ENCODE results near the gene FHOD3. TPM values are rescaled to one million over a fixed set of nuclear protein-coding genes. Genes with fewer than 3 reads are reported as not detected.

The FHOD3 gene
- total and polyA plus RNA-seq, 2 of the 4 experiments (the other 2 are of a cell fraction), result 14.6 to 16.0 TPM

DNA sequence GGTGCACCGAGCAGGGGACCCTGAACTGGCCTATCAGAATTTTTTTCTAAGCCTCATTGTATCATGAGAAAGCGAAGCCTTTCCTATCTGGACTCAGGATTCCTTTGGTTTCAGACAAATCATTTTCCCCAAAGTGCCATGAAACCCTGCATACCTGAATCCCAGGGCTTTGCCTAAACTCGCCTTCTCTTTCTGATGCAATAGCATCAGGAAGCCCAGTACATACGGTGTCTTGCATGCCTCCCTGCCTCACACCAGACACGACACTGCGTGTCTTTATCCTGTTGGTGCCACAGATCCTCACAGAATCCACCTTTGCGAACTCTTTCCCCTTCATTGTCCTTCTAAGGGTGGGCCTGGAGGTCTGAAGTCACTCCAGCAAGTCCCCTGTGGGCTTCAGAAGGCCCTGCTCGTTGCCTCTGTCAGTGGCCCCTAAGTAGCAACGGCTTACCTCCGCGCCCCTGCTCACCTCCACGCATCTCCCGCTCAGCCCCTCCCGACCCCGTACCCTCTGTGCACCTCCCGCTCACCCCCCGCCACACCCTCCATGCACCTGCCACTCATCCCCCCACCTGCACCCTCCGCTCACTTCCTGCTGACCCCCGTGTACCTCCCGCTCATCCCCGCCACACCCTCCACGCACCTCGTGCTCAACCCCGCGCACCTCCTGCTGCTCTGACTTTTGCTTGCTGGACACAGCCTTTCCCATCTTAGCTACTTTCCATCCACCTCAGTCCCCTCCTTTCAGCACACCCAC is 447.9 kb downstream of the FHOD3 start:
- no peak overlapping the region for H2AFZ ChIP-seq (replicated peaks; ENCODE audit: low read length, poor library complexity)
- BruUV-seq (replicated peaks), result no TSS peak
- no peak overlapping the region for H4K5ac ChIP-seq (ENCODE audit: low read depth, low read length)
- no peak overlapping the region for H3K23ac ChIP-seq (ENCODE audit: low read depth, low read length)
- peaks cover 4% of the 10 kb centered on the region; the same call in 1 of the 2 replicates for H3K9me1 ChIP-seq (ENCODE audit: insufficient read depth, low read length)
- WGBS, 2 experiments (ENCODE audit: extremely low coverage in 2 of 2, insufficient read length in 1 of 2), result 88% methylated on average over 13 of the region's 25 CpGs; no CpG with 5 or more reads in 1 of the 2 experiments
- no peak overlapping the region for H3K4me2 ChIP-seq (ENCODE audit: low read depth, low read length)
- no peak overlapping the region for H3K9ac ChIP-seq (ENCODE audit: low read depth, low read length)
- H2BK15ac ChIP-seq (ENCODE audit: low read depth, low read length), result no peak overlapping the region
- H3K36me3 ChIP-seq (ENCODE audit: control insufficient read depth, insufficient read depth, low read length), result peaks cover 2% of the 10 kb centered on the region; the same call in 1 of the 2 replicates
- H3K56ac ChIP-seq (ENCODE audit: extremely low read depth, insufficient read depth, low read length), result no peak overlapping the region
- H3K9me3 ChIP-seq (ENCODE audit: control insufficient read depth, insufficient read depth, low read length), result no peaks in the 10 kb centered on the region
- no peak overlapping the region for H3K4ac ChIP-seq (ENCODE audit: low read depth, low read length)
- no peak overlapping the region for H2AK5ac ChIP-seq (ENCODE audit: low read depth, low read length)
- POLR2A ChIA-PET (ENCODE audit: unreplicated experiment), result no interaction called here
- no peak overlapping the region for H4K8ac ChIP-seq (ENCODE audit: low read depth in 2 of 2, low read length in 2 of 2)
- no peak for ATAC-seq (ENCODE audit: low read depth)
- no peak for TF ChIP-seq SMC3 (IDR thresholded peaks at IDR 0.05; ENCODE audit: low read depth, low read length)
- TF ChIP-seq RAD21 (IDR thresholded peaks at IDR 0.05; ENCODE audit: low read length), result no peak
- no peak for TF ChIP-seq NFE2L2 (IDR thresholded peaks at IDR 0.05; ENCODE audit: low read depth, low read length)
- TF ChIP-seq FOS (IDR thresholded peaks at IDR 0.05; ENCODE audit: low read depth, low read length), result no peak
- TF ChIP-seq, protein P1, sequence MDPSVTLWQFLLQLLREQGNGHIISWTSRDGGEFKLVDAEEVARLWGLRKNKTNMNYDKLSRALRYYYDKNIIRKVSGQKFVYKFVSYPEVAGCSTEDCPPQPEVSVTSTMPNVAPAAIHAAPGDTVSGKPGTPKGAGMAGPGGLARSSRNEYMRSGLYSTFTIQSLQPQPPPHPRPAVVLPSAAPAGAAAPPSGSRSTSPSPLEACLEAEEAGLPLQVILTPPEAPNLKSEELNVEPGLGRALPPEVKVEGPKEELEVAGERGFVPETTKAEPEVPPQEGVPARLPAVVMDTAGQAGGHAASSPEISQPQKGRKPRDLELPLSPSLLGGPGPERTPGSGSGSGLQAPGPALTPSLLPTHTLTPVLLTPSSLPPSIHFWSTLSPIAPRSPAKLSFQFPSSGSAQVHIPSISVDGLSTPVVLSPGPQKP (IDR thresholded peaks at IDR 0.05; ENCODE audit: borderline replicate concordance, low read depth, low read length), result no peak
- TF ChIP-seq MAFK (IDR thresholded peaks at IDR 0.05; ENCODE audit: low read depth, low read length), result no peak
- TF ChIP-seq CHD1 (IDR thresholded peaks at IDR 0.05; ENCODE audit: low read depth, low read length), result no peak
- TF ChIP-seq MAZ (IDR thresholded peaks at IDR 0.05; ENCODE audit: borderline replicate concordance, low read depth, low read length), result no peak
- no peak for TF ChIP-seq POLR2A (IDR thresholded peaks at IDR 0.05; ENCODE audit: low read depth, low read length)
- TF ChIP-seq CEBPB (IDR thresholded peaks at IDR 0.05; ENCODE audit: low read depth, low read length), result no peak
- TF ChIP-seq, protein P2, sequence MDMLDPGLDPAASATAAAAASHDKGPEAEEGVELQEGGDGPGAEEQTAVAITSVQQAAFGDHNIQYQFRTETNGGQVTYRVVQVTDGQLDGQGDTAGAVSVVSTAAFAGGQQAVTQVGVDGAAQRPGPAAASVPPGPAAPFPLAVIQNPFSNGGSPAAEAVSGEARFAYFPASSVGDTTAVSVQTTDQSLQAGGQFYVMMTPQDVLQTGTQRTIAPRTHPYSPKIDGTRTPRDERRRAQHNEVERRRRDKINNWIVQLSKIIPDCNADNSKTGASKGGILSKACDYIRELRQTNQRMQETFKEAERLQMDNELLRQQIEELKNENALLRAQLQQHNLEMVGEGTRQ (IDR thresholded peaks at IDR 0.05; ENCODE audit: low read depth, low read length), result no peak
- no peak for TF ChIP-seq BHLHE40 (IDR thresholded peaks at IDR 0.05; ENCODE audit: low read depth, low read length)
- H3K4me3 ChIP-seq (ENCODE audit: insufficient read depth, low read depth, low read length), result no peak overlapping the region
- in situ Hi-C loops (cut with MboI; ENCODE audit: low sequenced_read_pairs) (no loop called here), intact Hi-C loops (cut with micrococcal nuclease) (no loop called here), dilution Hi-C loops (cut with HindIII; ENCODE audit: low sequenced_read_pairs, unreplicated experiment) (no loop called here)
- no peaks in the 10 kb centered on the region for H4K20me1 ChIP-seq (ENCODE audit: insufficient read depth, low read length)
- H3K4me1 ChIP-seq (ENCODE audit: control insufficient read depth, insufficient read depth, low read length), result no peaks in the 10 kb centered on the region; the same call in 1 of the 2 replicates
- no peak for DNase-seq
- no peak overlapping the region for H3K27ac ChIP-seq (ENCODE audit: insufficient read depth, low read length)
- CTCF ChIA-PET, result no interaction called here
- no peaks in the 10 kb centered on the region for H3K79me1 ChIP-seq (ENCODE audit: low read depth in 1 of 2, low read length in 2 of 2)
- peak overlapping the region; percentile 43 for H4K91ac ChIP-seq (ENCODE audit: insufficient read depth, low read depth, low read length)
- no peak overlapping the region for H3K18ac ChIP-seq (ENCODE audit: low read depth, low read length)
- no peak overlapping the region for H2BK20ac ChIP-seq (ENCODE audit: low read depth, low read length)
- no peak overlapping the region for H2BK120ac ChIP-seq (ENCODE audit: low read depth, low read length)
- H3K14ac ChIP-seq (replicated peaks; ENCODE audit: low read depth, low read length), result no peak overlapping the region
- H2BK5ac ChIP-seq (ENCODE audit: low read depth, low read length, poor library complexity, severe bottlenecking), result no peak overlapping the region
- H3K27me3 ChIP-seq (ENCODE audit: control insufficient read depth, insufficient read depth, low read length), result no peaks in the 10 kb centered on the region
- H2AK9ac ChIP-seq (replicated peaks; ENCODE audit: low read depth, low read length, poor library complexity), result no peak overlapping the region

All from IMR-90 (cell line).